ENCODE results near the gene FKTN.
A peak's percentile ranks its signal among the peaks of the same experiment; 100 is the strongest.

DNA sequence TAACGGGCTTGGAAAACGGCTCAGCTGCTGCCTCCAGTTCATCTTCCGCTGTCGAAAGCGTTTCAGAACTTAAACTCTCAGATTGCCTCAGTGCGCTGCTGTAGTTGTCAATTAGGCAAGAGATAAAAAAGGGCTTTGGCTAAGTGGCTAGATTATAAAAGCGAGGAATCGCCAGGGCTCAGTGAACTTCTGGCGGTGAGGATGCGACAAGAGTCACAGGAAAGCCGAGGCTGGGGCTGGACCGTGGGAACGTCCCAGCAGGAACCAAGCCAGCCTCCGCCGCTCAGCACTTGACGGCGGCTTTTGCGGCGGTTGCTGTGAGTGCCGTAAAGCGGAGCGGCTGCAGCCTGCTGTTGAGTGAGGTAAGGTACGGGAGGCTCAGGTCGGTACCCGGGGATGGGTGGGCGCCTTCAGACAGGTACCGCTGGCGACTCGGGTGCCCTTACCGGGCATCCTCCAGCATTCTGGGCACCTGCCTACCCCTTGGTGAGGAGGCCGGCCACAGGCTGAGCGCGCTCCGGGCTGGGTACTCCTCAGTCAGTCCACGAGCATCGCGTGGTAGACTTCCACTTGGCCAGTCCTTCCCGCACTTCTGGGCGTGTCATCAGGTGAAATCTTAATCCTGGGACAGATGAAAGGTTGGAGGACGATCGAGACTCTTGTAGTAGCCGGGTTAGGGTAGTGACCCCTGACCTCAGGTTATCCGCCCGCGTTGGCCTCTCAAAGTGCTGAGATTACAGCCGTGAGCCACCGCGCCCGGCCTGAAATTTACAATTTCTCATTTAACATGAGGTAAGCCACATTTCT lies at the start of gene FKTN:
- TF ChIP-seq, protein P1, sequence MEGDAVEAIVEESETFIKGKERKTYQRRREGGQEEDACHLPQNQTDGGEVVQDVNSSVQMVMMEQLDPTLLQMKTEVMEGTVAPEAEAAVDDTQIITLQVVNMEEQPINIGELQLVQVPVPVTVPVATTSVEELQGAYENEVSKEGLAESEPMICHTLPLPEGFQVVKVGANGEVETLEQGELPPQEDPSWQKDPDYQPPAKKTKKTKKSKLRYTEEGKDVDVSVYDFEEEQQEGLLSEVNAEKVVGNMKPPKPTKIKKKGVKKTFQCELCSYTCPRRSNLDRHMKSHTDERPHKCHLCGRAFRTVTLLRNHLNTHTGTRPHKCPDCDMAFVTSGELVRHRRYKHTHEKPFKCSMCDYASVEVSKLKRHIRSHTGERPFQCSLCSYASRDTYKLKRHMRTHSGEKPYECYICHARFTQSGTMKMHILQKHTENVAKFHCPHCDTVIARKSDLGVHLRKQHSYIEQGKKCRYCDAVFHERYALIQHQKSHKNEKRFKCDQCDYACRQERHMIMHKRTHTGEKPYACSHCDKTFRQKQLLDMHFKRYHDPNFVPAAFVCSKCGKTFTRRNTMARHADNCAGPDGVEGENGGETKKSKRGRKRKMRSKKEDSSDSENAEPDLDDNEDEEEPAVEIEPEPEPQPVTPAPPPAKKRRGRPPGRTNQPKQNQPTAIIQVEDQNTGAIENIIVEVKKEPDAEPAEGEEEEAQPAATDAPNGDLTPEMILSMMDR (IDR thresholded peaks at IDR 0.05): no peak
- peak; percentile 12 to 84 (median 74) for TF ChIP-seq POLR2AphosphoS5 (IDR thresholded peaks at IDR 0.05)

All from stomach (tissue), 4 donors.